ENCODE data around the gene FICD.

The FICD gene

GRCh38 chr12:108517288-108518100, 2.4 kb downstream of the FICD start:
- Histone ChIP-seq H3K4me1 (ENCODE audit: insufficient read depth, insufficient read length) (peaks cover 2% of the 10 kb centered on the region), H3K9me3 (ENCODE audit: insufficient read depth, low read length) (no peaks in the 10 kb centered on the region), H3K27me3 (ENCODE audit: insufficient read depth, insufficient read length) (no peaks in the 10 kb centered on the region), H3K36me3 (ENCODE audit: insufficient read depth, insufficient read length, low read length) (peaks cover 58% of the 10 kb centered on the region), H3K9ac (ENCODE audit: insufficient read length, low read depth) (no peak overlapping the region), H3K4me3 (ENCODE audit: insufficient read length, low read depth) (no peak overlapping the region)
- TF ChIP-seq SUZ12 (IDR thresholded peaks at IDR 0.05; ENCODE audit: extremely low read depth, insufficient read depth, insufficient read length) = no peak
- no peak for TF ChIP-seq ZNF274 (IDR thresholded peaks at IDR 0.05; ENCODE audit: low read depth, low read length)
- TF ChIP-seq YY1 (IDR thresholded peaks at IDR 0.05; ENCODE audit: insufficient read depth, insufficient read length) = no peak
- DNase-seq (ENCODE audit: low read depth, low spot score) = no peak

DNA sequence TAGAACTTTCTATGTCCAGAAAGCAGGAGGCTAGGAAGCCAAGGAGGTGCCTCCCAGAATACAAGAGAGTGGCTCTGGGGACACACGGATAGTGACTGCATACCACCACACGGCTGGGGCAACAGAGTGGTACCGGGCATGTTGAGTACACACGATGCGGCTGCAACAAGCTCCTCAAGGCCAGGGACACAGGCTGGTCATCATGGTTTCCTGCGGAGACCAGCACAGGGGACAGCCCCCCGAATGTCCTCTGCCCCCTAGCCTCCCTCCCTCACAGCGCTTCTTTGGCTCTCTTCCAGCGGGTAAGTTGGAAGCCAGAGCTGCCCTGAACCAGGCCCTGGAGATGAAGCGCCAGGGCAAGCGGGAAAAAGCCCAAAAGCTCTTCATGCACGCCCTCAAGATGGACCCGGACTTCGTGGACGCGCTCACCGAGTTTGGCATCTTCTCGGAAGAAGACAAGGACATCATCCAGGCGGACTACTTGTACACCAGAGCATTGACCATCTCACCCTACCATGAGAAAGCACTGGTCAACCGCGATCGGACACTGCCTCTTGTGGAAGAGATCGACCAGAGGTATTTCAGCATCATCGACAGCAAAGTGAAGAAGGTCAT, 3.1 kb downstream of the FICD start:
- H3K36me3 ChIP-seq (ENCODE audit: insufficient read depth, insufficient read length, low read length) = peaks cover 65% of the 10 kb centered on the region
- no peak overlapping the region for H3K9ac ChIP-seq (ENCODE audit: insufficient read length, low read depth)
- DNase-seq (ENCODE audit: low read depth, low spot score) = no peak
- no peaks in the 10 kb centered on the region for H3K9me3 ChIP-seq (ENCODE audit: insufficient read depth, low read length)
- no peak overlapping the region for H3K4me3 ChIP-seq (ENCODE audit: insufficient read length, low read depth)
- no peaks in the 10 kb centered on the region for H3K27me3 ChIP-seq (ENCODE audit: insufficient read depth, insufficient read length)
- TF ChIP-seq SUZ12 (IDR thresholded peaks at IDR 0.05; ENCODE audit: extremely low read depth, insufficient read depth, insufficient read length) (no peak), YY1 (IDR thresholded peaks at IDR 0.05; ENCODE audit: insufficient read depth, insufficient read length) (no peak), ZNF274 (IDR thresholded peaks at IDR 0.05; ENCODE audit: low read depth, low read length) (no peak)
- H3K4me1 ChIP-seq (ENCODE audit: insufficient read depth, insufficient read length) = peaks cover 2% of the 10 kb centered on the region

GRCh38 chr12:108518716-108519496, 3.8 kb downstream of the FICD start:
- DNase-seq (ENCODE audit: low read depth, low spot score) = no peak
- Histone ChIP-seq H3K9ac (ENCODE audit: insufficient read length, low read depth) (no peak overlapping the region), H3K4me1 (ENCODE audit: insufficient read depth, insufficient read length) (peaks cover 2% of the 10 kb centered on the region), H3K36me3 (ENCODE audit: insufficient read depth, insufficient read length, low read length) (peaks cover 72% of the 10 kb centered on the region), H3K27me3 (ENCODE audit: insufficient read depth, insufficient read length) (no peaks in the 10 kb centered on the region), H3K9me3 (ENCODE audit: insufficient read depth, low read length) (no peaks in the 10 kb centered on the region), H3K4me3 (ENCODE audit: insufficient read length, low read depth) (no peak overlapping the region)
- TF ChIP-seq SUZ12 (IDR thresholded peaks at IDR 0.05; ENCODE audit: extremely low read depth, insufficient read depth, insufficient read length) = no peak
- TF ChIP-seq ZNF274 (IDR thresholded peaks at IDR 0.05; ENCODE audit: low read depth, low read length) = no peak
- TF ChIP-seq YY1 (IDR thresholded peaks at IDR 0.05; ENCODE audit: insufficient read depth, insufficient read length) = no peak

DNA sequence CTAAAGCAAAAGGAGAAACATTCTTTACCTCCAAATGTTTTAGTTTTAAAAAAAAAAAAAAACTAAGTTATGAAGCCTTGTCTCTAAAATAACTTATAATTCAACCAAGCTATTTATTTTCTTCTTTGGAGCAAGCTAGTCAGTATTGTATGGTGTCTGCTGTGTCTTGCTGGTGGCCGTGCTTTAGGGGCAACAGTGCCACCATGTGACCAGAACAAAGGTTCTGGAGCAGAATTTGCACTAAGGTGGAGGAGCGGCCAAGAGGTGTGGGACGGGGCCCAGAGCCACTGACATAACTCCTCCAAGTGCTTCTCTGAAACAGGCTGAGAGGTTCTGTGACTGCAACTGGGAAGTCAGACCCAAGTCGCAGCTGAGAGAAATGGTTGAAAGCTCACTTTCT, 4.5 kb downstream of the FICD start:
- Histone ChIP-seq H3K9me3 (ENCODE audit: insufficient read depth, low read length) (no peaks in the 10 kb centered on the region), H3K4me3 (ENCODE audit: insufficient read length, low read depth) (no peak overlapping the region), H3K9ac (ENCODE audit: insufficient read length, low read depth) (no peak overlapping the region), H3K27me3 (ENCODE audit: insufficient read depth, insufficient read length) (no peaks in the 10 kb centered on the region), H3K36me3 (ENCODE audit: insufficient read depth, insufficient read length, low read length) (peaks cover 79% of the 10 kb centered on the region), H3K4me1 (ENCODE audit: insufficient read depth, insufficient read length) (peaks cover 2% of the 10 kb centered on the region)
- TF ChIP-seq SUZ12 (IDR thresholded peaks at IDR 0.05; ENCODE audit: extremely low read depth, insufficient read depth, insufficient read length) (no peak), ZNF274 (IDR thresholded peaks at IDR 0.05; ENCODE audit: low read depth, low read length) (no peak), YY1 (IDR thresholded peaks at IDR 0.05; ENCODE audit: insufficient read depth, insufficient read length) (no peak)
- no peak for DNase-seq (ENCODE audit: low read depth, low spot score)

- DNase-seq (ENCODE audit: low read depth, low spot score) = no peak
- Histone ChIP-seq H3K4me3 (ENCODE audit: insufficient read length, low read depth) (no peak overlapping the region), H3K9ac (ENCODE audit: insufficient read length, low read depth) (no peak overlapping the region), H3K36me3 (ENCODE audit: insufficient read depth, insufficient read length, low read length) (peaks cover 100% of the 10 kb centered on the region), H3K27me3 (ENCODE audit: insufficient read depth, insufficient read length) (no peaks in the 10 kb centered on the region), H3K9me3 (ENCODE audit: insufficient read depth, low read length) (no peaks in the 10 kb centered on the region), H3K4me1 (ENCODE audit: insufficient read depth, insufficient read length) (no peaks in the 10 kb centered on the region)
- TF ChIP-seq ZNF274 (IDR thresholded peaks at IDR 0.05; ENCODE audit: low read depth, low read length) (no peak), YY1 (IDR thresholded peaks at IDR 0.05; ENCODE audit: insufficient read depth, insufficient read length) (no peak), SUZ12 (IDR thresholded peaks at IDR 0.05; ENCODE audit: extremely low read depth, insufficient read depth, insufficient read length) (no peak)
These were observed 8.3 kb downstream of the FICD start for GRCh38 chr12:108523365-108523764.

- Histone ChIP-seq H3K4me3 (ENCODE audit: insufficient read length, low read depth) (no peak overlapping the region), H3K27me3 (ENCODE audit: insufficient read depth, insufficient read length) (no peaks in the 10 kb centered on the region), H3K4me1 (ENCODE audit: insufficient read depth, insufficient read length) (no peaks in the 10 kb centered on the region), H3K36me3 (ENCODE audit: insufficient read depth, insufficient read length, low read length) (peaks cover 99% of the 10 kb centered on the region), H3K9ac (ENCODE audit: insufficient read length, low read depth) (no peak overlapping the region), H3K9me3 (ENCODE audit: insufficient read depth, low read length) (no peaks in the 10 kb centered on the region)
- DNase-seq (ENCODE audit: low read depth, low spot score) = no peak
- TF ChIP-seq YY1 (IDR thresholded peaks at IDR 0.05; ENCODE audit: insufficient read depth, insufficient read length) (no peak), ZNF274 (IDR thresholded peaks at IDR 0.05; ENCODE audit: low read depth, low read length) (no peak), SUZ12 (IDR thresholded peaks at IDR 0.05; ENCODE audit: extremely low read depth, insufficient read depth, insufficient read length) (no peak)
These were observed 10.6 kb downstream of the FICD start for GRCh38 chr12:108525681-108526080.
